AG09309 (cell line): ENCODE measurements around the gene KLHDC9.

Experiments
- DNase-seq: peaks from one replicate; pipeline ENCODE4 v3.0.0-alpha.2; 2010; ENCODE audit warnings: low read depth
- H3K4me3 ChIP-seq: 2 replicates; pipeline ENCODE4 v1.5.1; 2011; ENCODE audit warnings: mild to moderate bottlenecking, low read depth, low read length, moderate library complexity; ENCODE audit not compliant: control insufficient read depth
- TF ChIP-seq, protein P1 (sequence below): IDR thresholded peaks from 2 replicates; pipeline ENCODE4 v1.5.1; 2011; ENCODE audit warnings: mild to moderate bottlenecking, low read depth, low read length, inconsistent platforms; ENCODE audit not compliant: insufficient read depth, control insufficient read depth; ENCODE audit errors: missing control alignments

KLHDC9 gene, protein sequence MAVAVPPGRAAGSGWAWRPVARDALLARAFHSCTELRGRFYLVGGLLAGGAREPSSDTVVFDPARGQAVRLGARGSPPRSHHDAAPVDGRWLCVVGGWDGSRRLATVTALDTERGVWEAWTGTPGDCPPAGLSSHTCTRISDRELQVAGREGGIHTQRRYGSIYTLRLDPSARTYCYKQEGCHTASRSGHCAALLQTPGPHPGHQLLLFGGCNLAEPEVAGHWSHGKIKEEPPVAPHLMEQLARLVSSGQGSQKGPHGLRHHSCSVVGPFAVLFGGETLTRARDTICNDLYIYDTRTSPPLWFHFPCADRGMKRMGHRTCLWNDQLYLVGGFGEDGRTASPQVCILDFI

DNA sequence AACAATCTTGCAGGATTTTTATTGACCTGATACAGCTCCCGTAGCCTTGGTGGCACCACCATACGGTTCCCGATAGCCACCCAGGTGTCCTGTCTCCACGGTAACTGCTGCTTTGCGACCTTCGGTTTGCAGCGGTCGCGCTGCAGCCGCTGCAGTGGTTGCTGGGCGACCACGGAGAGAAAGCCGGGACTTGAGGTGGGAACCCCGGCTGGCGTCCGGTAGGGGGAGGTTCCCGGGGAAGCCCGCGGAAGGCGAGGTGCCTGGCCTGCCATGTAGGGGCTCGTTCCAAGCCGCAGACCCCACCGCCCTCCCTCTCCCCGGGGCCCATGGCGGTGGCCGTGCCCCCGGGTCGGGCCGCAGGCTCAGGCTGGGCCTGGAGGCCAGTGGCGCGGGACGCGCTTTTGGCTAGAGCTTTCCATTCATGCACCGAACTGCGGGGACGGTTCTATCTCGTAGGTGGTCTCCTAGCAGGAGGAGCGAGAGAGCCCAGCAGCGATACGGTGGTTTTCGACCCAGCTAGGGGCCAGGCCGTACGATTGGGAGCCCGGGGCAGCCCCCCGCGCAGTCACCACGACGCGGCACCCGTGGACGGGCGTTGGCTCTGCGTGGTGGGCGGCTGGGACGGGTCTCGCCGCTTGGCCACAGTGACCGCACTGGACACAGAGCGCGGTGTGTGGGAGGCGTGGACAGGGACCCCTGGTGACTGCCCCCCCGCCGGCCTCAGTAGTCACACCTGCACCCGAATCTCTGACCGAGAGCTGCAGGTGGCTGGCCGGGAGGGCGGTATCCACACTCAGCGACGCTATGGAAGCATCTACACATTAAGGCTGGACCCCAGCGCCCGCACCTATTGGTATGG lies at the start of gene KLHDC9:
TSS of gene KLHDC9 (plus strand) at position 152 of the 859 bp plus-strand sequence. CDS start at position 327, 175 bp downstream.
- H3K4me3 ChIP-seq: peak within 1 kb of the TSS; percentile 59
- DNase-seq: no peak
- TF ChIP-seq, protein P1, sequence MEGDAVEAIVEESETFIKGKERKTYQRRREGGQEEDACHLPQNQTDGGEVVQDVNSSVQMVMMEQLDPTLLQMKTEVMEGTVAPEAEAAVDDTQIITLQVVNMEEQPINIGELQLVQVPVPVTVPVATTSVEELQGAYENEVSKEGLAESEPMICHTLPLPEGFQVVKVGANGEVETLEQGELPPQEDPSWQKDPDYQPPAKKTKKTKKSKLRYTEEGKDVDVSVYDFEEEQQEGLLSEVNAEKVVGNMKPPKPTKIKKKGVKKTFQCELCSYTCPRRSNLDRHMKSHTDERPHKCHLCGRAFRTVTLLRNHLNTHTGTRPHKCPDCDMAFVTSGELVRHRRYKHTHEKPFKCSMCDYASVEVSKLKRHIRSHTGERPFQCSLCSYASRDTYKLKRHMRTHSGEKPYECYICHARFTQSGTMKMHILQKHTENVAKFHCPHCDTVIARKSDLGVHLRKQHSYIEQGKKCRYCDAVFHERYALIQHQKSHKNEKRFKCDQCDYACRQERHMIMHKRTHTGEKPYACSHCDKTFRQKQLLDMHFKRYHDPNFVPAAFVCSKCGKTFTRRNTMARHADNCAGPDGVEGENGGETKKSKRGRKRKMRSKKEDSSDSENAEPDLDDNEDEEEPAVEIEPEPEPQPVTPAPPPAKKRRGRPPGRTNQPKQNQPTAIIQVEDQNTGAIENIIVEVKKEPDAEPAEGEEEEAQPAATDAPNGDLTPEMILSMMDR: peak; percentile 24

DNA sequence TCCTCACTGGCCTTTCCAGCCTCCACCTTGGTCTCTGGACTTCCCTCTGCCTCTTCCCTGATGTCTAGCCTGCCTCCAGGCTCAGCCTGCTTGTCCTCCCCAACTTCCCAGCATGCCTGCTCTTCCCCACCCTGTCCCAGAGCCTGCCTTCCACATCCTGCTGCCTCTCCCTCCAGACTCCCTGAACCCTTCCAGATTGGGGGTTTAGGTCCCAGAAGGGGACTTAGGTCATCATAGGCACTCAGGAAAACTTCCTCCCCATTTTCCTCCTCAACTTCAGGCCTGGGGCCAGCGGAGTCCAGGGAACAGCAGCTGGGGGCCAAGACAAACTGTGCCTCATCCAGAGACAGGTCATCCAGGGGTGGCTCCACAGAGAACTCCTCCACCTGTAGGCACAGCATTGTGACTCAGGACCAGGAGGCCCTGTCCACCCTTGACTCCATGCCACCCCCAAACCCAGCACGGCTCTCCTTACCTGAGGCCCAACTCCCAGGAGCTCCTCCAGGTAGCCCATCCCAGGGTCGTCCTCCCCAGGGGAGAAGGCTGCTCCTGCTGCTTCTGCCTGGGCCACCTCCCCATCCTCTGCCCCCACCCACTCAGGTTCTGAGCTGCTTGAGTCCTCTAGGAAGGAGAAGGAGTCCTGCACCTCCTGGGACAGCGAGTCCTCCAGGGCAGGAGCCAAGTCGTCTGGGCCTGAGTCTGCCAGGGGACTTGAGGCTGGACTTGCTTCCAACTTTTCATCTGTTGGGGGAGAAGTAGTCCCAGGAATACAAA lies 49.0 kb upstream of the KLHDC9 start:
- H3K4me3 ChIP-seq: no peak overlapping the region
- TF ChIP-seq, protein P1: no peak
- no peak for DNase-seq

DNA sequence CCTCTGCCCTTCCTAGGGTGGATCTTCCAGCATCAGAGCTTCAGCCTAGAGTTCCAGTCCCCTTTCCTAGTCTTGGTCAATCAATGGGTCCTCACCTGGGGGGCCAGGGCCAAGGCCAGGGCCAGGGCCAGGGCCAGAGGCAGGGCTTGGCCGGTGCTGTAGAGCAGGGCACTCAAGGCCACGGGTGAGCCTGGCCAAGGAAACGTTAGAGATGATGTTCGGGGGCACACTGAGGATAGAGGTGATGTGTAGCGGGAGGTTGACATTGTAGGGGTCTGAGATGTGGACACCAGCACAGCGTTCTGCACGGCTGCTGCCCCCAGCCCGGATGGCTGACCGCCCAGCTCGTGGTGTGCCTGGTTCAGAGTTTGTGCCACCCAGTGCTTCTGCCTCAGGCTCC lies 46.9 kb upstream of the KLHDC9 start:
- no peak for DNase-seq
- TF ChIP-seq, protein P1: no peak
- H3K4me3 ChIP-seq: no peak overlapping the region

DNA sequence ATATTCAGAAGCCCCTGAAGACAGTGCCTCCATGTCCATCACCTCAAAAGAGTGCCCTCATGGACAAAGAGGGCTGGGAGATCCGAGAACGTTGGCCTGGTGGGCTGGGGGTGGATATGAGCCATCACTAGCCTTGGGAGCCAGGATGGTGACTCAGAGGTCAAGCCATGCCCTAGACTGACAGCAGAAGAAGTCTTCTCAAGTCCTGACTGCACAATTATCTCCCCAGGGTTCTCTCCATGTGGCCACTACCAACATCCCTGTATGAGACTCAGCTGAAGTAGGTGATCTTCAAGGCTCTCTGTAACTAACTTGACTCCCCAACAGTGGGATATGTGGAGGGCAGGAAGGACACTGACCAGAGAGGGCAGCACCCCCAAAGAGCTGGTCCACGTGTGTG lies 45.3 kb upstream of the KLHDC9 start:
- DNase-seq: no peak
- TF ChIP-seq, protein P1: no peak
- no peak overlapping the region for H3K4me3 ChIP-seq

DNA sequence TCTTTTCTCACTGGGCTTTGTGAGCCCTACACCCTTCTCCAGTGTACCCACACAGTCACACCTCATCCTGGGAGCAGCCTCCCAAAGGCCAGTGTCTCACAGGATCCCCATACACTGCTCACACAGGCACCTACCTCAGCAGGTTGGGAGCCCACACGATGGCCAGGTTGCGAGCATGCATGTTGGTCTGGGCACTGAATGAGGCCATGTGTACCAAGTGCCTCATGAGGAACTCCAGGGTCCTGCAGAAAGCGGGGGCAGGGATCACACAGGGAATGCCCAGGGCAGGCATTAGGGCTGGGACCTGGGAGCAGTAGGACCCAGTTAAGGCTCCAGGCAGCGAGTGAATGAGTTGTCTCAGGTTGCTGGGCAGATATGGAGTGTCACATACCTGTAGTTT lies 43.9 kb upstream of the KLHDC9 start:
- no peak for DNase-seq
- TF ChIP-seq, protein P1: no peak
- H3K4me3 ChIP-seq: no peak overlapping the region

DNA sequence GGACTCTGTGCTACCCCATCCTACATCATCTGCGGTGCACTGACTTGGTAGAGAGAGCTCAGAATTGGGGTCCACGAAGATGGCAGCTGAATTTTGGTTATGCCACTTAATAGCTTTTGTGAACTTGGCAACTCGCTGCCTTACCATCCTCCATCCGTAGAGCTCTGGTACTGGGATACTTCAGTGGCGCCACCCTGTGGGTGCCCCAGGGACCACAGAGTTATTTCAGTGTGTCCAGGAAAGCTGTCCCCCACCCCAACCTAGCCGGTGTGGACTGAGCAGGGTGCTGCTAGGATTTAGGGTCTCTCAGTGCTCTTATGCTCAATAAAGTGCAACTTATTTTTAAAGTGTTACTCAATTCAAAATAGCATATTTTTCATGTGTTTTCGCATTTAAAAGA lies 43.4 kb upstream of the KLHDC9 start:
- TF ChIP-seq, protein P1: no peak
- no peak overlapping the region for H3K4me3 ChIP-seq
- DNase-seq: no peak
